Peyer's patch (tissue), 4 donors: ENCODE data around the gene PLEKHG2. TPM values are rescaled to one million over a fixed set of nuclear protein-coding genes. Genes with fewer than 3 reads are reported as not detected.
A peak's percentile ranks its signal among the peaks of the same experiment; 100 is the strongest.

Experiments used
- DNase-seq, 3 donors: peaks; one replicate each; pipeline ENCODE4 v3.0.0-alpha.2; 2017 to 2019
- H3K27ac ChIP-seq, 4 donors: fragments of 200-600 bp; sonication (generic); one replicate each; pipeline ENCODE4 v1.5.1; 2016 to 2019
- H3K27me3 ChIP-seq, 2 donors: fragments of 200-600 bp; sonication (generic); one replicate each; pipeline ENCODE4 v1.5.1; 2019
- H3K36me3 ChIP-seq, 3 donors: fragments of 200-600 bp; sonication (generic); one replicate each; pipeline ENCODE4 v1.5.1; 2016 to 2019
- H3K4me1 ChIP-seq, 4 donors: fragments of 200-600 bp; sonication (generic); one replicate each; pipeline ENCODE4 v1.5.1; 2016 to 2019
- H3K4me3 ChIP-seq, 4 donors: fragments of 200-600 bp; sonication (generic); 1 replicate in 3 of 4; 2 replicates in 1 of 4; pipeline ENCODE4 v1.5.1; 2016 to 2019; ENCODE audit warnings: mild to moderate bottlenecking in 1 of 4
- H3K9me3 ChIP-seq, 4 donors: fragments of 200-600 bp; sonication (generic); one replicate each; pipeline ENCODE4 v1.5.1; 2016 to 2019; ENCODE audit warnings: mild to moderate bottlenecking in 1 of 4
- CTCF ChIP-seq, 6 experiments: fragments of 450-650 bp in 4 of 6; fragments of 200-600 bp in 2 of 6; sonication (generic) in 1 of 6; IDR thresholded peaks; one replicate each; pipeline ENCODE4 v1.5.1; 2017 to 2019; ENCODE audit warnings: antibody characterized with exemption in 6 of 6, mild to moderate bottlenecking in 3 of 6, moderate library complexity in 1 of 6
- POLR2A ChIP-seq, 2 donors: fragments of 450-650 bp; IDR thresholded peaks; one replicate each; pipeline ENCODE4 v1.5.1; 2017; ENCODE audit warnings: antibody characterized with exemption in 2 of 2, mild to moderate bottlenecking in 2 of 2, moderate library complexity in 2 of 2
- total RNA-seq, 4 donors: library from RNA; depleted of rRNA; stranded (reverse); fragments of >200 nt; gene quantifications; one replicate each; pipeline ENCODE4 v1.1.0, GENCODE V29; 2016

PLEKHG2 gene
- total RNA-seq, 4 donors from 2014 or later = 7.7 to 42.1 (median 16.1) TPM

GRCh38 chr19:39430675-39431593 lies 18.5 kb downstream of the PLEKHG2 start:
- Histone ChIP-seq H3K4me1 (peaks cover 0 to 37% (median 19%) of the 10 kb centered on the region in 4 donors), H3K9me3 (no peaks in the 10 kb centered on the region), H3K36me3 (peaks cover 0 to 27% (median 0%) of the 10 kb centered on the region in 3 donors), H3K27me3 (no peaks in the 10 kb centered on the region), H3K27ac (peak overlapping the region; percentile 64 to 83 (median 72)), H3K4me3 (peak overlapping the region in 1 of 4 donors; percentile 2)
- TF ChIP-seq CTCF (IDR thresholded peaks at IDR 0.05) = no peak
- no peak for TF ChIP-seq POLR2A (IDR thresholded peaks at IDR 0.05)
- DNase-seq = peak in 2 of 3 donors; percentile 48 to 75

GRCh38 chr19:39432677-39433025 lies 20.2 kb downstream of the PLEKHG2 start:
- Histone ChIP-seq H3K27ac (no peak overlapping the region), H3K4me1 (peaks cover 0 to 42% (median 19%) of the 10 kb centered on the region in 4 donors), H3K9me3 (no peaks in the 10 kb centered on the region), H3K27me3 (no peaks in the 10 kb centered on the region), H3K36me3 (peaks cover 0 to 27% (median 0%) of the 10 kb centered on the region in 3 donors), H3K4me3 (no peak overlapping the region)
- no peak for DNase-seq
- no peak for TF ChIP-seq CTCF (IDR thresholded peaks at IDR 0.05)
- no peak for TF ChIP-seq POLR2A (IDR thresholded peaks at IDR 0.05)

- peak in 1 of 3 donors; percentile 43 for DNase-seq
- H3K27ac ChIP-seq = no peak overlapping the region
- no peak for TF ChIP-seq CTCF (IDR thresholded peaks at IDR 0.05)
- TF ChIP-seq POLR2A (IDR thresholded peaks at IDR 0.05) = no peak
- H3K4me3 ChIP-seq = no peak overlapping the region
- no peaks in the 10 kb centered on the region for H3K9me3 ChIP-seq
- H3K27me3 ChIP-seq = no peaks in the 10 kb centered on the region
- H3K4me1 ChIP-seq = peaks cover 0 to 40% (median 19%) of the 10 kb centered on the region in 4 donors
- H3K36me3 ChIP-seq = peaks cover 0 to 27% (median 0%) of the 10 kb centered on the region in 3 donors
Observed at GRCh38 chr19:39433480-39434079, 21.1 kb downstream of the PLEKHG2 start.

GRCh38 chr19:39434123-39435076 lies 21.9 kb downstream of the PLEKHG2 start:
- H3K4me1 ChIP-seq = peaks cover 0 to 34% (median 19%) of the 10 kb centered on the region in 4 donors
- no peak for DNase-seq
- H3K27ac ChIP-seq = peak overlapping the region; percentile 79 to 91 (median 88)
- peak overlapping the region; percentile 82 to 91 (median 85) for H3K4me3 ChIP-seq
- TF ChIP-seq CTCF (IDR thresholded peaks at IDR 0.05) = no peak
- no peak for TF ChIP-seq POLR2A (IDR thresholded peaks at IDR 0.05)
- H3K36me3 ChIP-seq = peaks cover 0 to 27% (median 0%) of the 10 kb centered on the region in 3 donors
- no peaks in the 10 kb centered on the region for H3K27me3 ChIP-seq
- no peaks in the 10 kb centered on the region for H3K9me3 ChIP-seq
